HG03196 (cell line): Measurements from ENCODE around the gene FBF1.
"Not testable (repeated sequence)": the region's sequence is repeated elsewhere in the genome, so short reads cannot be mapped to it uniquely, and the experiment has no call there.

ENCODE experiments used
- ATAC-seq: cut with Tn5 transposase; IDR thresholded peaks from one replicate; pipeline ENCODE4 v1.9.1; 2021; ENCODE audit not compliant: unreplicated experiment

FBF1 gene

GRCh38 chr17:75940727-75941441 is at the start of gene FBF1:
FBF1 (minus strand) TSS chr17:75941042; CDS start chr17:75938149, 2,893 bp downstream.
- peak; percentile 94 for ATAC-seq

- no peak for ATAC-seq
These were observed 46.2 kb upstream of the FBF1 start for GRCh38 chr17:75987041-75987440.

- no peak for ATAC-seq
These were observed 45.1 kb upstream of the FBF1 start for GRCh38 chr17:75985986-75986385.

GRCh38 chr17:75983501-75984181 is 42.8 kb upstream of the FBF1 start:
- ATAC-seq: no peak

- no peak for ATAC-seq
These were observed 40.3 kb upstream of the FBF1 start for GRCh38 chr17:75981019-75981615.

- no peak for ATAC-seq
These were observed 39.6 kb upstream of the FBF1 start for GRCh38 chr17:75980188-75981018.

- no peak for ATAC-seq
These were observed 38.9 kb upstream of the FBF1 start for GRCh38 chr17:75979705-75980187.

DNA sequence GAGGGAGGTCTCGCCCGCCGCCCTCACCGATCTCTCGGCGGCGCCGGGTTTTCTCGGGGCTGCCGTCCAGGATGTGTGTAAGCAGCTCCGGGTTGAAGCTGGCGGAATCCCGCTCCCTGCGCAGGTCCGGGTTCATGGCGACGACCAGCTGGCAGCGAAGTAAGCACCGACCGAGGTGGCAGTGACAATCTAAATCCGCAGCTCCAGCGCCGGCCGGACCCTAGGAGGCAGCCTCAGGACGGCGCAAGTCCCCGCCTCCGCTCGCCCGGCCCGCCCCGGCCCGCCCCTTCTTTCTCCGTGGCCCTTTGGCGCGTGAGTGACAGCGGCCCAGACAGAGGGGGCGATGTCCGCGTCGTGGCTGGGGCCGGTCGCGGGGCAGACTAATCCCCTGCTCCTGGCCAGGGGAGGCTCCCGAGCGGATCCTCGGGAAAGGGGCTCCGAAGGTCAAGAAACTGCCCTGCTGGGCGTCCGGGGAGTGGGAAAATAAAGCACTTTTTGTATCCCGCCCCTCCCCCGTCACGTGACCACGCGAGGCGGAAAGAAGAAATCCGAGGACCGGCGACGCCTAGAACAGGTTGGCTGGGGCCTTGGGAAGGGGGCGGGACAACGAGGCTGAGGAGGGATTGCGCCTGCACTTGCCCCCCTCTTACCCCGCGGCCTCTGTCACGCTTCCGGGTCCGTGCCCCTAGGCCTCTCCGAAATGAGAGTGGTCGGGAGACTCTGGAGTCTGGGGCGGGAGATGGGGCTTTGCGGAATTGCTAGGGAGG is 38.3 kb upstream of the FBF1 start, which contains the start of the genes ACOX1 and TEN1:
TSS of gene ACOX1 (minus strand) at position 229 of the 767 bp plus-strand sequence. CDS start at position 136, 93 bp downstream.
TSS of gene TEN1 (plus strand) at position 303 of the 767 bp plus-strand sequence. CDS start 6,953 bp downstream, outside the sequence.
- ATAC-seq: peak; percentile 91

DNA sequence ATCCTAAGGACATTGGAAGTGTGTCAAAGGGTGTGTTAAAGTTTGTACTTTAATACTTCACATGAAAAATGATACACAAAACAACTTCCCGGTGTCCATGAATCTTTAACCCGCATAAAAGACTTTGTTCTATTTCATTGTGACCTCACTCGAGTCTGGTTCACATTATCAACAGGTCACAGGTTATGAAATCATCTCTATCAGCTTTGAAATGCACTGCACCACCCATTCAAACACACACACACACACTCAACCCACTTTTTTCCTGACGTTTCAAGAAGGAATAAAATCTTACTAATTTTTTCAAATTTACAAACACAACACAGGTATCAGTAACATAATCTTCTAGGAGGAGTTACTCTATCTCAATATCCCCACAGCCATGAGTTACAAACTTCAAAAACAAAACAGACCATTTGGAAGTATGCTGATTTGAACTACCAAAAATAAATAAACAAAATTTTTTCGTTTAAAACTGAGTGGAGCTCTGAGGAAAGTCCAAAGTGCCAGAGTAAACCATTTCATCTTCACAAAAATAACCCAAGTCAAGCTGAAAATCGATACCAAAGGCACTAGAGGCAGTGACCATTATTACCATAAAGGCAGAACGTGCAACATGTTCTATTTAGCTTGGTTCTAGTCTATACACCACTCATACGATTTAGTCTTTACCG is 35.5 kb upstream of the FBF1 start:
- ATAC-seq: no peak

DNA sequence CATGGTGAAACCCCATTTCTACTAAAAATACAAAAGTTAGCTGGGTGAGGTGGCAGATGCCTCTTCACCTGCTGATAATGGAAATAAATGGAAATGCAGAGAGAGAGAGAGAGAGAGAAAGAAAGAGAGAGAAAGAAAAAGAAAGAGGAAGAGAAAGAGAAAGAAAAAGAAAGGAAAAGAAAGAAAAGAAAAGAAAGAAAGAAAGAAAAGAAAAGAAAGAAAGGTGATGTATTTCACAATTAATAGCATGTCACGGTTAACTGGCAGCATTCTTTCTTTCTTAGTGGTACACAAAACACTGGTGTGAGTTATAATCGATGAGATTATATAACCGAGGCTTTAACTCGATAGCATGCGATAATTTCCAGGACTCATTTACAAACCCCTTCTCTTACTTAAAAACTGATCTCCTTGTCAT is 34.9 kb upstream of the FBF1 start:
- no peak for ATAC-seq

DNA sequence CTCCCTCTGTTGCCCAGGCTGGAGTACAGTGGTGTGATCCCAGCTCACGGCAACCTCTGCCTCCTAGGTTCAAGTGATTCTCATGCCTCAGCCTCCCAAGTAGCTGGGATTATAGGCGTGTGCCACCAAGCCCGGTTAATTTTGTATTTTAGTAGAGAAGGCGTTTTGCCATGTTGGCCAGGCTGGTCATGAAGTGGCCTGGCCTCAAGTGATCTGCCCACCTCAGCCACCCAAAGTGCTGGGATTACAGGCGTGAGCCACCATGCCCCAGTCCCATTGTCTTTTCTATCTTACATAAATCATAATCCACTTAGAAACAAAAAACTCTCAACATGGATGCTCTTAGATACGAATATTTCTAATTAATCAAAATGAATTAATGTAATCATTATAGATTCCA is 34.3 kb upstream of the FBF1 start:
- not testable (repeated sequence) for ATAC-seq

- ATAC-seq: no peak
These were observed 29.8 kb upstream of the FBF1 start for GRCh38 chr17:75970626-75971025.

DNA sequence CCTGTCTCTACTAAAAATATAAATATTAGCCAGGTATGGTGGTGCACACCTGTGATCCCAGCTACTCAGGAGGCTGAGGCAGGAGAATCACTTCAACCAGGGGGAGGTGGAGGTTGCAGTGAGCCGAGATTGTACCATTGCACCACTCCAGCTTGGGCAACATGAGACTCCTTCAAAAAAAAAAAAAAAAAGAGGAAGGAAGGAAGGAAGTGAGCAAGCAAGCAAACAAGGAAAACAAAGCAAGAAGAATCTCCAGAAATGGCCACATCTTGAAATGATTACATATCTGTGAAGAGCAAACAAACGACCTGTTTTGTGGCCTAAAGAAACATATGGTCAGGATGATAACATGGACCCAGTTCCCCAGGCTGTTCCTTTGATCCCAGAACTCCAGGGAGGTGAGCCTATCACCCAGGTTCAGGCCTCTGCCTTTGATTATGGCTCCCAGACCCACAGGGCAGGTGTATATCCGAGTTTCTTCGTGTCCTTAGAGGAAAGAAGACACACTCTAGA is 29.2 kb upstream of the FBF1 start:
- ATAC-seq: no peak

DNA sequence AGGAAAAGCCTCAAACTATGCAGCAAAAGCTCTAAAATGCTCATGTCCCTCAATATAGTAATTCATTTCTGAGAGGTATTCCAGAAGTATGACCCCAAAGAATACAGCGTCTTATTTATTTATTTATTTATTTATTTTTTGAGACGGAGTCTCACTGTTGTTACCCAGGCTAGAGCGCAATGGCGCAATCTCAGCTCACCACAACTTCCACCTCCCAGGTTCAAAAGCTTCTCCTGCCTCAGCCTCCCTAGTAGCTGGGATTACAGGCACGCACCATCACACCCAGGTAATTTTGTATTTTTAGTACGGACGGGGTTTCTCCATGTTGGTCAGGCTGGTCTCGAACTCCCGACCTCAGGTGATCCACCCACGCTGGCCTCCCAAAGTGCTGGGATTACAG is 28.2 kb upstream of the FBF1 start:
- ATAC-seq: not testable (repeated sequence)

DNA sequence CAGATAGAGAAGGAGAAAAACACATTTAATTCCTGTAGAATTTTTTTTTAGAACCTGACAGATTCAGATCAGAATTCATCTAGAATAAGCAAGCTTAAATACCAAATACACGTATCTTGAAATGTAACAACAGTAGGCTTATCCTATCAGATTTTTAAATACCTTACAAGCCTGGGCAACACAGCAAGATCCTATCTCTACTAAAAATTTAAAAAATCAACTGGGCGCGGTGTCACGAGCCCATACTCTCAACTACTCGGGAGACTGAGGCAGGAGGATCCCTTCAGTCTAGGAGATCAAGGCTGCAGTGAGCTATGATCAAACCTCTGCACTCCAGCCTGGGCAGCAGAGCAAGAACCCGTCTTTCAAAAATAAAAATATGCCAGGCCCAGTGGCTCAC is 24.6 kb upstream of the FBF1 start:
- ATAC-seq: no peak

- ATAC-seq: no peak
These were observed 19.1 kb upstream of the FBF1 start for GRCh38 chr17:75959839-75960511.

DNA sequence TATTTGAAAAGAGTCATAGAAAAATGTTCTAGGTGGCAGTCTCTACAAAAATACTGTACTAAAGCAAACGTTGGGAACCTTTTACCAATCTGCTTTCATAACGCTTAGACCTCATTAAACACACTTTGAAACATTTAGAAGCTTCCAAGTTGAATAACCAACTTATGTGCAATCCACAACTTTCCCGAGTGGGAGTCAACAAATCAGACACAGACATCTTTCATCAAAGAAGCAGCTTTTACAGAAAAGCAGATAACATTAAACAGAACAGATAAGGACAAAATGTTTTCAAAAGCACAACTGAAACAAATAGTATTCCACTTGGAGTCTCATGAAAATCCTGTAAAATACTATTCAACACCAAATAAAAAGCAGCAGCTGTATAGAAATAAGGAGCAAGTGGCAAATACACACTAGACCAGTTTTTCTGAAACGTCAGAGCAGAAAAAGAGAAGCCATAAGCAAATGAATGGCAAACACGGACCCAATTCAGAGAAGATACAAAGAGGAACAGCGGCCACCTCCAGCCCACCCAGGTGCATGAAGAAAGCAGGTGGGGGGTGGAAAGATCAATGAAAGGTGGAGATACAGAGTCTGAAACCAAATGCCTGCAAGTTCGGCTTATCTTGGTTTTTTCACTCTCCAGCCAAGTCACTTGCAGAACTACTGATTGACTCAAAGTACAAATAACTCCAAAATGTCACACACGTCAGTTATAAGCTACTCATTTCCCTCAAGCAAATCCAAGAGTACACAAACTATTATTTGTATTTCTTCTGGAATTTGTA is 18.4 kb upstream of the FBF1 start:
- no peak for ATAC-seq
